DMS 273 (cell line): Measurements from ENCODE around the gene LRMDA.
A peak's percentile ranks its signal among the peaks of the same experiment; 100 is the strongest.

Experiments
- DNase-seq: peaks from one replicate; lab custom pipeline; 2025; ENCODE audit not compliant: unreplicated experiment; lab: John Stamatoyannopoulos, UW

The LRMDA gene

DNA sequence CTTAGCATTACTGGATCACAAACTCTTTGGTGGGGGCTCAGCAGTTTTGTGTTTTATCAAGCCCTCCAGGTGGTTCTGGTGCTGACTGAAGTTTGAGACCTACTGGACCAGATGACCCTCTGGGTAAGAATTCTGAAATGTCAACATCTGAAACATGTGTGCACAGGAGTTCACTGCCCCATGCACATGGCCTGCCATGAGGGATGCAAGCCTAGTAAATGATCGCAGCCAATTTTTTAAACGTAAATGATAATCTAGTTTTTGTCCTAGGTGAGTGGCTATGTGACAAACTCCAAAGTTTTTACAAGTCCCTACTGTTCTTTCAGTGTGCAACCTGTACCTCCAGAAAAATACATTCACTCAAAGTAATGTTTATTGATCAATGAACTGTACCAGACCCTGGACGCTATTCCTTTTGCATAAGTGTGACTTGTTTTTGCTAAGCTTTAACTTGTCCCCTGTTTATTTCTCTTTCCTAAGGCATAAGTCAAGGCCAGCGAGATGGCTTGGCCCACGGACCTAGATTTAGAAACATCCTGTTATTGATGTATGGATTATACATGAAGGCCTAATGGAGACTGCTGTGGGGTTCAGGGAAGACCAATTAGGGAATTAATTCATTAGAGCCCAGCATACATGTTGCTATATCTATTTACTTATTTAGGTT lies 531.1 kb downstream of the LRMDA start:
- no peak for DNase-seq

DNA sequence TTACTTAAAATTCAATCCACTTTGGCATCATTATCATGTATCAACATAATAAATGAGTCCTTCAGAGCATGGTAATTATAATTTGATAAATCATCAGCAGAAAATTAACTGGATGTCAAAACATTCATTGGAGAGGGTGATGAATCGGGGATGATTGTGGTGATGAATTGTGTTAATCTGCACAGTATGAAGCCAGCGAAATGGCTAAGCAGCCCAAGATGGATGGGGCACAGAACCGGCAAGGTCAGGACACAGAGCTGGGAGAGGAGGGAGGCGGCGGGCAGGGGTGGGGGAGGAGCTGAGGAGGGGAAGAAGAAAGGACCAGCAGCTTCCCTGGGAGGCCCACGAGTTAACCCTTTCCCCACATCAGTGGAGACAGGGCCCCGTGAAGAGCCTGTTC lies 536.1 kb downstream of the LRMDA start:
- DNase-seq: no peak

DNA sequence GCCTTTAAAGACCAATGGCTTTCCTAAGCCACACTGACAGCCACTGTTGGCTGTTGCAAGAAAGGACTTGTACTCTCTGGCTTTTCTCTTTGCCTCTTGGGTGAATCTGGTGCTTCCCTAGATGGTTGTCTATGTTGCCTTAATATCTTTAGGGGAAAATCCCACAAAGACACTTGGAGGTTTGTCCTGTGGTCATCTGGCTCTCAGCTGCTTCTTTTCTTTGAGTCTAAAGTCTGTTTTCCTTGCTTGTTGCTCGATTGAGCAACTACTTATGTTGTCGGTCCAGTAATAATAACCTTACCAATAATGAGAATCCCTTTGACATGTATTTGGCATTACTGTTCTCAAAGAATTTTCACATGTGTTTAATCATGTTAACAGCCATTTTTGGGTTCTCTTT lies 537.6 kb downstream of the LRMDA start:
- DNase-seq: no peak

DNA sequence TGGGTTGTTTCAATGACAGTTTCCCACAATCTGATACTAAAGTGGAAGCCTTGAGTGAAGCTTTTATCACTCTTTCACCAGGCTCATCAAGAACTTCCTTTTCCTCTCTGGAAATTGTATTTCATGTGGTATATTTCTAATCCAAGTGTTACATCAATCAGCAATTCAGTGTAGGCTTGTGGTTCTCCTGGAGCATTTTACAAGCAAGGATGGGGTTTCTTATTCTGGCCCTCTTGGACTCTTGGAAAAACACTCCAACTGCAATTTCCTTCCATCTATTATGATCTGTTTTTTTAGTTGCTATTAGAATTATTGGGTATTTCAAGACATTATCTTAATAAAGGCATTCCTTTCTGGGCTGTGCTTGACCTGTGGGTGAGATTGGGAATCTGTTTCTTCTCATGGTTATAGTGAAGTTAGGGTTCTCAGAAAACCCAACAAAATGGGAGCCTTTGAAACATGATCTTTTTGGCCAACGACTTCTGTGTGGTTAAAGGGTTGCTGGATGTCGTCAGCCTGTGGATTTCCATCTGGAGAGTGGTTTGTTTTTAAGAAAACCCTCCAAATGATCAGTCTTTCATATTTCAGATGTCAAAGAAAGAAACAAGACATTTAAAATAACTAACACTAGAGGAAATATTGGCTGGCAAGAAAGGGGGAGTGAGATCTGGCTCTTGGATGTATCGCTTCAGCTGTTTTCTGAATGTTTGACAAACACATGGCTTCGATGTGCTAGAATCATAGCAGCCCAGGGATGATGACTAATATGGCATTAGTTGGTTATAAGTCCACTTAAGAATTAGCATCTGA lies 540.2 kb downstream of the LRMDA start:
- peak; percentile 9 for DNase-seq

DNA sequence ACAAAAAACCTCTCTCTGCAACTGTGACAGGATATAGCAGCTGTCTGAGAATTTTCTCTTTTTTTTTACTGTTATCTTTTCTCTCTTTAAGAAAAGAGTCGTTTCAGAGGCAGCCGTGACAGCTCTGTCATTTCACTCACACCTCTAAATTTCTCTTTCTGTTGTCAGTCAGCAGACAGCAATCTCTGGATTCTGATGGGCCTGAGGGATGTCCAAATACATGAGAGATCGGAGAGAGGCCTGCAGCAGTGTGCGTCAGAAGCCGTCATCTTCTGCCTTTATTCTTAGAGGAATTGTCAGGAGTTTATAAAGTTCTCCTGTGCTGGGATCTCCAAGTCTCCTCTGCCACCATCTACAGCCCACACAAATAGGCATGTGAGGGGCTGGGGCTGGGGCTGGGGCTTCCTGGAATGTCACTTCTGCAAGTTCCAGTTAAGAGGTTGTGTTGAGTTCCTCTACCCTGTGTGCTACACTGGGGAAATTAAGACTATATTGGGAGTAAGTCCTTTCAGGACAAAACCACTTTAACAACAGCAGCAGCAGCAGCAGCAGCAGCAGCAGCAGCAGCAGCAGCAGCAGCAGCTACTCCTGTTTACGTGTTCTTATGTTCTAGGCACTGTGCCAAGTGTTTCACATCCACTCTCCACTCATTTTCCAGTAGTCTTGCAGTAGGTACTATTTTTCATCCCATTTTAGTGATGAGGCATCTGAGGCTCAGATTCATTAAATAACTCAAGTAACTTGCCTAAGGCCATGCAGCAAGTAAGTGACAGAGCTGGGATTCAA lies 541.3 kb downstream of the LRMDA start:
- DNase-seq: peak; percentile 51

DNA sequence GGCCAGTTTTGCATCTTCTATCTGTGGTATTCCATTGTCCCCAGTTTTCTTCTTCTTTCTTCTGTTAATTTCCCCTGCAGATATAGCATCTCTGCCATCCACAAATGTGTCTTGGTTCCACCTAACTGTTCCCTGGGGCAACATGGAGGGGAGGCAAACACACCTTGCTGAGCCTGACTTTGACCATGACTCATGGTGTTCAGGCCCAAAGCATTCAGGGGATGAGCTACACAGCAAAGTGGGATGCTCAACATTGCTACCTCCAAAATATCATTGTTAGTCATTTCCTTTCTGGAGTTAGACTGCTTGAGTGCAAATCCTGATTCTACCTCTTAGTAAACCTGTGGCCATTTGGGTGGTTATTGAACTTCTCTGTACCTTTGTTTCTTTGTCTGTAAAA lies 542.7 kb downstream of the LRMDA start:
- DNase-seq: no peak

DNA sequence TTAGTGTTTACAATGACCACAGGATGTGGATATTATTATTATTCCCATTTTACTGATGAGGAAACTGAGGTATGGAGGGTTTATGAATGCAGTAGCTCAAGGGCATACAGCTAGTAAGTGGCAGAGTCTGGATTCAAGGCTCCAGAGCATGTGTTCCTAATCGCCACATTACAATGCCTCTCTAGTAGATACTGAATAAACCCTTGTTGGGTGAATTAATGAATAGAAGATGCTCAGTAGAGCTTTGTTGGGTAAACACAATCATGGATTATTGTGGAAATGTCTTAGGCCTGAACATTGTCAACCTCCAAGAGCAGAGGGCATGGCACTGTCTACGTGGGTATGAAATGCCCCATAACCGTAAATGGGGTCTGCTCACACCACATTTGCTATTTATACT lies 545.3 kb downstream of the LRMDA start:
- DNase-seq: no peak

DNA sequence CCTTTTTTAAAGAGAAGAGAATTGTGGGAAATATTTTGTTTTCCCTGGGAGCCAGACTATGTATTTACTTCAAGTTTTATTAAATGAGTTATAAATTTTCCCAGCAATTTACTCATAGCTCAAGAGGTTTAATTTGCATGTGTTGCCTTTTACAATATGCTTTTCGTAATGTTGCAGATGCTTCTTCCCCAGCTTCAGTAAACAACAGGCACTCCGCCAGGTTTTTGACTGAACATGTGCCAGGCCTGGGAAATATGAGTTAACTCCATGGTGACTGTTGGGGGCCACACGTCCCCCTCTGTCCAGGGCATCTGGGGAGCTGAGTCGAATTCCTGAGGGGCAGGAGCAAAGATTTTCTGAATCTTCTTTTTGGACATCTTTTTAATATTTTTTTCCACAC lies 545.7 kb downstream of the LRMDA start:
- peak; percentile 77 for DNase-seq

DNA sequence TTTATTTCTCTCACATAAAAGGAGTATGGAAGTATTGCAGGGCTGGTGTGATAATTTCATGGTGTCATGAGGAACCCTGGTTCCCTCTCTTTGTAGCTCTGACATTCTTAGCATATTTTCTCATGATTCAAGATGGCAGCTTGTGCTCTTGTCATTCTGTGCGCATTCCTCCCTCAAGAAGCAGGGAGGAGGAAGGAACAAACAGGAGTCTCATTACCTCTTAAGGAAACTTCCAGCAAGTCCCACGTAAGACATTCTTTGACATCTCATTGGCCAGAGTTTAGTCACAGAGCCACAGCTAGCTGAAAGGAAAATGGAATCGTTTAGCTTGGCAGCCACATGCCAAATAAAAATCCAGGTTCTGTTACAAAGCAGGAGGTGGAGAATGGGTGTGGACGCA lies 546.8 kb downstream of the LRMDA start:
- no peak for DNase-seq

DNA sequence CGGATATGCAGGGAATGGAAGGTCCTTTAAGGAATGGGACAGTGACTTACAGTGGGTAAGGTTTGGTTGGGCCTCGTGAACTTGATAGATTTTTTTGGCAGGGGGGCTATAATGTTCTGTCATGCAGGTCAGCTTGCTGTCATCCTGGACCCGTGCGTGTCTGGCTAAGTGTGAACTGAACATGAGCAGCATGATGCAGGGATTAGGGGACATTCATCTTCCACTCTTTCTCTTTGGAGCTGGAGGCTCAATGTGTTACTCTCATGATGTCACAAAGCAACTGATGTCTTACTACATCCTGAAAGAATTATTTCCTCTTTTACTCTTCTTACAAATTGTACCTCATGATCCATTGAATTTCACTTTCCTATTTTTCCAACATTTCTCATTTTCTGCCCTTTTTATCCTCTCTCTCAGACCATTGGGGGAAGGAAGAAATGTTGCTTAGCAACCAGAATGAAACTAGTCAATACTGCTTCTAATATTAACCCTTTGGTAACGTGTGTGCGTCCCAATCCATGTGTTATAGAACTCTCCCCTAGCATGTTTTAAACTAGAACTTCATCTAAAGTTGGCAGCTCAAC lies 549.1 kb downstream of the LRMDA start:
- DNase-seq: no peak

DNA sequence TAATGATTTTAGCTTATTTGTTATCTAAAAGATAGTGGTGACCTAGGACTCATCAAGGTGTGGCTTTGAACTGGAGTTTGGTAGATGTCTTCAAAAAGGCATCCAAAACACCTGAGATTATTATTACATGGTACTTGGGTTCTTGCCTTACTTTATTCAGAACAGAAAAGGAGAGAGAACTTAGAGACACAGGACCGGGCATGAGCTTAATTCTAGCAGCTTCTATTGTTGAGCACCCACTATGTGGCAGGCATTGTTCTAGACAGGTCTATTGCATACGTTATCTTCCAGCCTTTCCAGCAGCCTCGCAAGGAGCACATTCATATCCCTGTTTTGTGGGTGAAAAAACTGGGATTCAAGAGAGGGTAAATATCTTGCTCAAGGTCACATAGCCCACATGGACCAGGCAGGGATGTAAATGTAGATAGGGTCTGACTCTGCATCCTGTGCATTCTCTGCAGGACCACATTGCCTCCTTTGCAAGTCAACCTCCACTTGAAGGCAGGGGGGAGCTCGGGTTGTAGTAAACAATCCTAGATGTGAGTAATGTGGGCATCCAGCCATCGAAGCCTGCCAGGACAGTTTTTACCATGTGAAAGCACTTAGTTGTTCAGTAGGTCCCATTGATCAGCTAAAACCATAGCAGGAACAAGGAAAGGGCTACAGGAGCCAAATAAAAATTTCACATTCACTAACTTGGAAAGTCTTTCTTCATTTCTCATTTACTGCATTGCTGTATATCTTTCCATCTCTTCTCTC lies 551.4 kb downstream of the LRMDA start:
- DNase-seq: peak; percentile 4

DNA sequence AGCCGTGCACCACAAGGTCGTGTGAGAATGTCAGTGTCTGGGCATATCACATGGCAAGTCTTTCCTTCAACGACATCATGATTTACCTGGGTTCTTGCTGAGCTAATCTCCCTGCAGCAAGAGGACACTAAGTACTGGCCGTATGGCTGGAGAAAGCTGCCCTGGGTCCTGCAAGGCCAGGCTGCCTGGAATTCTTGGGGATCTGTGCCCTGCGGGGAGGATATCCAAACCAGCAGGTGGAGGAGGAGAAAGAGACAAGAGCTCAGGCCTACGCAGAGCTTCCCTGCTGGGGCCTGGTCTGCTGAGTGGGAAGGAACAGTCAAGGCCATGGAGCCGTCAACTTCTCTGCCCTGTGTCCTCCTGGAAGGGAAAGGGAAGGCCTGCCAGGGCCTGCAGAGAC lies 552.6 kb downstream of the LRMDA start:
- DNase-seq: no peak

DNA sequence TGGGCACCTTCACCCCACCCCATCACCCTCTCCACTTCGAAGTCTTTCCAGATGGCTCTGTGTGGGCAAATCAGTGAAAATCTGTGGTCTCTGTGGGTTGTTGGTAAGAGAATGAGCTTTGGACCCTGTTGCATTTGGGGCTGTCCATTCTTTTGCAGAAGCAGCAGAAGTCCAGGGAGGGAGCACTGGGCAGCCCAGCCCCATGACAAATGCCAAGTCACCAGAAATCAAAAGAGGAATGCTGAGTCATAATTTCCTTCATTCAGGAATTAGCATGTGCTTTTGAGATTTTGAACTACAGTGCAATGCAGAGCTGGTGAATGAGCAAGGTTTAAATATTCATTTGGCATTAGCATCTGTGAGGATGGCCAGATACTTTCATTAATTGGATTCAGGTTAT lies 556.2 kb downstream of the LRMDA start:
- DNase-seq: no peak

DNA sequence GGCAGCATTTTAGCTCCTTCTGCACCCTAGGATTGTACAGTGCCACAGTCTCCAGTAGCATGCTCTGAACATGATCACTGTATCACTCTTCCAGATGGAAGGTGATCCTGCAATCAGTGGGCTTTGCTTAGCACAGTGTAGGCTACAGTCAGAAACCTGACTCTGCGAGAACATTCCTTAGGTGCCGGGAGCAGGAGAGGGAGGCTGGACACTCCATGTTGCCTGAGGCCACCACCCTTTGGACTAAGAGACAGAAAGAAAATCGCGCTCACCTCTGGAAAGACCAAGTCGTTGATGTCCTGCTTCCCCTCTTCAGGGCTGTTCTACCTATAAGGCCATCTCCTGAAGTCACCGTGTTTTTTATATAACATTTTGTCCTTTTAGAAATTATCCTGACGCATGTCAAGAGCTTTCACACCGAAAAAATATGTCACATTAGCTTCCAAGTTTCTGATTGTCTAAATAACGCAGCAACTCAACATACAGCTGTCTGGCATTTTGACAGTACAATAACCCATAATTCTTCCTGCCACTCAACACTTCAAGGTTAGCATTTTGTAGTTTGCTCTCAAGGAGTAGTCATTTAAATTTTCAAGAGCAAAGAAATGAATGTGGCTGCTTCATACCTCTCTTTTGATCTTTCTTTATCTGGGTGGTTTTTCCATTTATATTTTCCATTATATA lies 563.1 kb downstream of the LRMDA start:
- DNase-seq: no peak

DNA sequence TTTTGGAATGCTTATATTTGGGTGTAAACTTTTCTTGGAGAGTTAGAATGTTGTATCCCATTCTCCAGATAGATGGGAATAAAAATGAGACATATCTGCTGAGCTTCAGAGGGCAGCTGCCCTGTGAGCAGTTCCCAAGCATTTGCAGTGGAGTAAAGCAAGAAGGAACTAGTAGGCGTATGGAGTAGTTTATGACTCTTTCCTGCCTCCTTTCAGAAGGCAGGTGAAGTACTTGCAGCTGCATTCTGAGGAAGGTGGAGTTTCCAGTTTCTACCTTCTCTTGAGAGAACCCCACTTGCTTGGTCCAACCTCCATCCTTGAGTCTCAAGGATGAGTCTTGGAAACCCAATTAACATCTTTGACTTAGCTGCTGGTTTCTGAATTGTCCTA lies 563.6 kb downstream of the LRMDA start:
- no peak for DNase-seq

DNA sequence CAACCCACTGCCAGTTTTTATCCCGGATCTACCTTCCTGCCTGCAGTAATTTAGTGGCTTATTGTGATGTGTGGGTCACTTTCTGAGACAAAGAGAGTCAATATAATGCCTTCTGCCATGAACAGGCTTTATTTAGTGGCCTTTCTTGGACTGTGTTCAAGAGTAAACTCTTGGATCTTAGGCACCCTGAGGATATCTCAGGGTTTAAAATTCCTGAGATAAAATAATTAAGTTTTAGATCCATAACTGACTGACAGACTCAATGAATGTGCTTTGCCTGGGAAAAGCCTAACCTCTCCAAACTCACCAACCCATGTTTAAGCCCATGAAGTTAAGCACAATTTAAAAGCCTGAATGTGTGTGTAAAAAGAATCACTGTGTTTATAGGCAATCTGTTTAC lies 564.3 kb downstream of the LRMDA start:
- no peak for DNase-seq

DNA sequence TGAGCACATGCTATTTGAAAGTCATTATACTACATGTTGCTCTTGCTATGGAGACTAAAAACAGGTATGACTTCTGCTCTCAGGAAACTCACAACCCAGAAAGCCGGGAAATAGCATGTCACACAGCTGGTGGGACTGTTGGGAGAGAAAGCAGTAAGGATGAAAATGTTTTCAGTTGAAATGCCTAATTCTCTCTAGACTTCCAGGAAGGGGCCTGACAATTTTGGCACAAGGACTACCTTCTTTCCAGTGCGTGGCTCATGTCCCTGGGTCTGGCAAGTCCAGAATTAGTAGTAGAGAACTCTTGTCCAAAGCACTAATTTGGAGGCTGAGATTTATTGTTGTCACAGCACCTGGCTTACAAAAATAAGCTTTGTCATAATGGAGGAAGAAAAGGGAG lies 567.6 kb downstream of the LRMDA start:
- DNase-seq: no peak

DNA sequence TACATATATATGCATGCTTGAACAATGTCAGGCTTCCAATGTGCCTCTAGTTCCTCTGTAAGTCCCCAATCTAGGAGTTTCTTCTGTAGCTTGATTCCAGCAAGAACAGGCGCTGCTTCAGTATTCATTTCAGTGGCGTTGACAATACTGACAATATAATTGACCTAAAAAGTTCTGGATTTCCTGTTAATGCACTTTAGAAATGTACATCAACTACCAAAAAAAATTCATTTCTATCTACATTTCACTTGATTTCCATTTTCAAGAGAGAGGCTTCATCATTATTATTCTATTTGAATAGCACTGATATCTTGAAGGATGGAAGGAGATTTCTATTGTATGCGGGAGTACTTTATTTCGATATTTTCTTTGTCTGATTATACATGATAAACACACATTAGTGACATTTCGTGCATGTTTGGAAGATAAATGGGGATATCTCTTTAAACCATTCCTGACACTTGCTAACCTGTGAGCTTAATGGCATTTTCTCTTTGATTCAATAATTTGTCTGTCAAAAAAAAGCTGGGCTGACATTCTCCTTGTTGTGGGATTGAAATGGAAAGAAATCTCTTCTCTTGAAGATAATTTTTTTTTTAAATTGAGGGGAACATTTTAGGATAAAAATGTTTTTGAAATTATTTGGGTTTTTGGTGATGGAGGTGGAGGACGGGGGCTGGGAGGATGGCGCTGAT lies 568.2 kb downstream of the LRMDA start:
- DNase-seq: no peak

DNA sequence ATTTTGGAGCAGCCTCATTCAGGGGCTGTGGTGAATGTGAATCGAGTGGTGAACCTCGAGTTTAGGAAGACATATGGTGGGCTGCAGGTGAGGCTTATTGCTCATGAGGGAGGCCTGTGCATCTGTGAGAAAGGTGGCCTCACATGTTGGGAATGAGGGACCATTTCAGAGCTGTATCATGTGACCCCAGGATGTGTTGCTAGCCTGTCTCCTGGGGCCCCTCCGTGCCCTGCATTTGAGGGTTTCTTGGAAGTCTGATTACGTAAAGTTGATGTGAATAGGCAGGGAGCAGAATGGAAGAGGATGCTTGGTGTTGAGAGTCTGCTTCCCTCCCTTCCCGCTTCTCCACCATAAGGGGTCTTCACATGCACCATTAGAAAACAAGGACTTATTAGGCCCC lies 569.1 kb downstream of the LRMDA start:
- no peak for DNase-seq

DNA sequence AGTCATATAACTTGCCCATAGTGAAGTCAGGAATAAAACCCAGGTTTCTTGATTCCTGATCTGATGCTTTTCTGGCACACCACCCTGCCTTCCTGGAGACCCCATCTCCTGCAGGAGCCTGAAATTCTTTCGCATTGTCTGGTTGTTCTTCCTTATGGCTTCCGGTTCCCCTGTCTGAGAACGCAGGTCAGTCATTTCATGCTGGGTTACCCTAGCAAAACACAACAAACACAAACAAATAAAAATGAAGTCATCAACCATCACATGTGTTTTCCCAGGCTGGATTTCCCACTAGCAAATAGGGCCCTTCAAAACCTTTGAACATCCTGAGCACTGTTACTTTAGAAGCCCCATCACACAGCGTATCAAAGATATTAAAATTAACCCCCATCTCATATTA lies 569.6 kb downstream of the LRMDA start:
- DNase-seq: no peak
